H1 (cell line): ENCODE measurements around the gene PSAP. TPM values are rescaled to one million over a fixed set of nuclear protein-coding genes. Genes with fewer than 3 reads are reported as not detected.

Source experiments
- CTCF ChIA-PET: fragments of 300-600 bp; sonication (Branson Sonifier 250); formaldehyde crosslinking; loops from one replicate; lab custom pipeline; 2021; ENCODE audit not compliant: partially characterized antibody; lab: Charles Lee
- POLR2A ChIA-PET: fragments of 300-600 bp; sonication (Branson Sonifier 250); formaldehyde crosslinking; loops from one replicate; lab custom pipeline; 2021; ENCODE audit warnings: inconsistent platforms; ENCODE audit not compliant: partially characterized antibody; lab: Charles Lee
- DNase-seq, 2 experiments: peaks; one replicate each; pipeline versions ENCODE4 v3.0.0 to v3.0.0-alpha.2; 2010 to 2022; ENCODE audit warnings: low spot score in 2 of 2, low read depth in 1 of 2, mixed read lengths in 1 of 2
- FAIRE-seq: peaks from 2 replicates; lab custom pipeline; 2011; peaks lifted over from hg19 to GRCh38; lab: Jason Lieb, UNC
- H2AFZ ChIP-seq: 2 replicates; pipeline ENCODE4 v1.8.1; 2012; ENCODE audit warnings: low read length, inconsistent platforms
- H2AK5ac ChIP-seq: 2 replicates; pipeline ENCODE4 v1.6.1; 2013; ENCODE audit warnings: low read depth, low read length
- H2BK120ac ChIP-seq: replicated peaks from 2 replicates; pipeline ENCODE3; 2013; ENCODE audit warnings: low read depth, low read length, inconsistent platforms
- H2BK12ac ChIP-seq: 2 replicates; pipeline ENCODE4 v1.6.1; 2013; ENCODE audit warnings: low read depth, low read length
- H2BK15ac ChIP-seq: 2 replicates; pipeline ENCODE4 v1.6.1; 2013; ENCODE audit warnings: low read length
- H2BK20ac ChIP-seq: 2 replicates; pipeline ENCODE4 v1.6.1; 2013; ENCODE audit warnings: low read length
- H2BK5ac ChIP-seq: 2 replicates; pipeline ENCODE4 v1.6.1; 2013; ENCODE audit warnings: low read depth, low read length
- H3K14ac ChIP-seq: 2 replicates; pipeline ENCODE4 v1.6.1; 2013; ENCODE audit warnings: inconsistent platforms; ENCODE audit not compliant: insufficient read length
- H3K18ac ChIP-seq: 2 replicates; pipeline ENCODE4 v1.6.1; 2013; ENCODE audit warnings: low read length; ENCODE audit errors: extremely low read depth
- H3K23ac ChIP-seq: 2 replicates; pipeline ENCODE4 v1.6.1; 2013; ENCODE audit warnings: inconsistent platforms; ENCODE audit not compliant: insufficient read length
- H3K23me2 ChIP-seq: 2 replicates; pipeline ENCODE4 v1.6.1; 2013; ENCODE audit warnings: low read depth, low read length
- H3K27ac ChIP-seq: 2 replicates; pipeline ENCODE4 v1.6.1; 2011; ENCODE audit warnings: low read depth, low read length, inconsistent platforms
- H3K27me3 ChIP-seq, 4 experiments: replicated peaks in 1 of 4; 1 replicate in 1 of 4; 2 replicates in 3 of 4; pipeline versions ENCODE4 v1.6.1 to v1.8.1; 2011 to 2013; ENCODE audit warnings: low read length in 3 of 4, mild to moderate bottlenecking in 3 of 4, inconsistent platforms in 2 of 4, mixed read lengths in 2 of 4, moderate library complexity in 1 of 4; ENCODE audit not compliant: control insufficient read depth in 3 of 4, insufficient read depth in 3 of 4; ENCODE audit errors: extremely low read depth in 1 of 4
- H3K36me3 ChIP-seq, 4 experiments: 2 replicates each; pipeline versions ENCODE4 v1.6.1 to v1.8.1; 2011 to 2013; ENCODE audit warnings: mild to moderate bottlenecking in 4 of 4, low read length in 3 of 4, moderate library complexity in 2 of 4, control low read depth in 1 of 4, inconsistent platforms in 1 of 4; ENCODE audit not compliant: insufficient read depth in 4 of 4, control insufficient read depth in 2 of 4
- H3K4ac ChIP-seq: replicated peaks from 2 replicates; pipeline ENCODE3; 2013; ENCODE audit warnings: low read length, low read depth, mixed read lengths, inconsistent platforms; ENCODE audit not compliant: insufficient read length
- H3K4me1 ChIP-seq, 4 experiments: replicated peaks in 1 of 4; 1 replicate in 1 of 4; 2 replicates in 3 of 4; pipeline versions ENCODE4 v1.6.1 to v1.8.1; 2011 to 2013; ENCODE audit warnings: low read length in 3 of 4, inconsistent platforms in 2 of 4, mixed read lengths in 1 of 4; ENCODE audit not compliant: insufficient read depth in 4 of 4, control insufficient read depth in 3 of 4
- H3K4me2 ChIP-seq, 2 experiments: 2 replicates each; pipeline versions ENCODE4 v1.6.1 to v1.8.1; 2011 to 2013; ENCODE audit warnings: low read depth in 2 of 2, low read length in 2 of 2, control low read depth in 1 of 2, inconsistent platforms in 1 of 2, mild to moderate bottlenecking in 1 of 2; ENCODE audit not compliant: insufficient read depth in 1 of 2
- H3K4me3 ChIP-seq, 4 experiments: fragments of 200-600, 300-600 bp in 1 of 4; sonication (generic), shearing (Covaris generic), sonication (Bioruptor Twin) in 1 of 4; 2 replicates each; pipeline versions ENCODE4 v1.5.1 to v1.8.1; 2011 to 2016; ENCODE audit warnings: low read length in 4 of 4, low read depth in 3 of 4, control low read depth in 2 of 4, inconsistent platforms in 2 of 4, mild to moderate bottlenecking in 2 of 4, mixed read lengths in 1 of 4, moderate library complexity in 1 of 4; ENCODE audit not compliant: insufficient read depth in 2 of 4; ENCODE audit errors: extremely low read depth in 1 of 4
- H3K56ac ChIP-seq: replicated peaks from 2 replicates; pipeline ENCODE3; 2013; ENCODE audit warnings: low read depth, mild to moderate bottlenecking, mixed read lengths, low read length, inconsistent platforms; ENCODE audit not compliant: insufficient read length
- H3K79me1 ChIP-seq: 2 replicates; pipeline ENCODE4 v1.6.1; 2013; ENCODE audit warnings: low read depth, low read length, control low read depth
- H3K79me2 ChIP-seq, 2 experiments: 2 replicates each; pipeline versions ENCODE4 v1.6.1 to v1.8.1; 2012 to 2013; ENCODE audit warnings: low read length in 2 of 2, mild to moderate bottlenecking in 2 of 2, inconsistent platforms in 1 of 2; ENCODE audit not compliant: insufficient read depth in 2 of 2, control insufficient read depth in 1 of 2
- H3K9ac ChIP-seq, 4 experiments: replicated peaks in 1 of 4; 1 replicate in 1 of 4; 2 replicates in 3 of 4; pipeline versions ENCODE4 v1.6.1 to v1.8.1; 2011 to 2013; ENCODE audit warnings: low read depth in 3 of 4, low read length in 3 of 4, control low read depth in 2 of 4, mild to moderate bottlenecking in 2 of 4, moderate library complexity in 2 of 4, inconsistent platforms in 1 of 4; ENCODE audit errors: extremely low read depth in 1 of 4
- H3K9me3 ChIP-seq, 2 experiments: 2 replicates each; pipeline versions ENCODE4 v1.6.1 to v1.8.1; 2012 to 2013; ENCODE audit warnings: mild to moderate bottlenecking in 2 of 2, moderate library complexity in 2 of 2, control low read depth in 1 of 2, inconsistent platforms in 1 of 2, low read depth in 1 of 2, low read length in 1 of 2, mixed read lengths in 1 of 2; ENCODE audit not compliant: insufficient read depth in 2 of 2
- H4K20me1 ChIP-seq, 2 experiments: replicated peaks in 1 of 2; 2 replicates each; pipeline versions ENCODE3 to v1.8.1; 2011 to 2013; ENCODE audit warnings: inconsistent platforms in 2 of 2, low read length in 2 of 2, mild to moderate bottlenecking in 1 of 2; ENCODE audit not compliant: insufficient read depth in 2 of 2, control insufficient read depth in 1 of 2
- H4K5ac ChIP-seq: 2 replicates; pipeline ENCODE4 v1.6.1; 2013; ENCODE audit warnings: low read length, low read depth, mixed read lengths, inconsistent platforms; ENCODE audit not compliant: insufficient read length
- H4K8ac ChIP-seq: 2 replicates; pipeline ENCODE4 v1.8.0; 2013; ENCODE audit warnings: mild to moderate bottlenecking, moderate library complexity, low read length, inconsistent platforms; ENCODE audit not compliant: insufficient read depth; ENCODE audit errors: extremely low read depth
- H4K91ac ChIP-seq: replicated peaks from 2 replicates; pipeline ENCODE3; 2013; ENCODE audit warnings: low read length, mixed read lengths, inconsistent platforms; ENCODE audit not compliant: insufficient read length
- ZNF274 ChIP-seq: IDR thresholded peaks from 2 replicates; pipeline ENCODE4 v1.7.0; 2012; ENCODE audit warnings: low read length, borderline replicate concordance; ENCODE audit errors: extremely low read depth
- WGBS, 2 experiments: shearing (Covaris generic) in 1 of 2; methylation state at CpG; one replicate each; pipeline versions ENCODE4 v1.1.6 to v1.1.7; 2013 to 2015; ENCODE audit warnings: low lambda C conversion rate in 2 of 2, mixed read lengths in 2 of 2, inconsistent platforms in 1 of 2, low coverage in 1 of 2, missing lambda C conversion rate in 1 of 2; ENCODE audit not compliant: insufficient replicate concordance in 2 of 2, insufficient coverage in 1 of 2, insufficient read length in 1 of 2; ENCODE audit errors: extremely low coverage in 1 of 2, missing lambda C conversion rate in 1 of 2; 5-methylcytosine and 5-hydroxymethylcytosine counted together
- polyA plus RNA-seq, 7 experiments: library from polyadenylated mRNA; depleted of rRNA in 3 of 7; stranded (reverse) in 5 of 7; unstranded in 2 of 7; fragments of >200 nt in 5 of 7; fragments of 200-250 nt in 2 of 7; gene quantifications; 1 replicate in 5 of 7; 2 replicates in 1 of 7; 4 replicates in 1 of 7; pipeline versions ENCODE4 v1.2.1 to v1.2.3, GENCODE V29; 2011 to 2013; ENCODE audit warnings: missing spikeins in 2 of 7, mixed read lengths in 2 of 7
- total RNA-seq: library from RNA; stranded (reverse); fragmentation: NEBNext Ultra II Directional; extraction: Animal tissue kit (Norgen Biotek cat#: 25700); gene quantifications from 2 replicates; pipeline ENCODE4 v1.2.1, GENCODE V29; 2021

PSAP gene
- total and polyA plus RNA-seq, 2 of the 8 experiments (the other 6 are each of a cell fraction or from before 2014, with no cell fraction given) = 386 to 504 TPM

GRCh38 chr10:71770255-71770654 is 80.8 kb downstream of the PSAP start:
- Histone ChIP-seq H2BK12ac (no peak overlapping the region), H3K79me2 (no peaks in the 10 kb centered on the region), H4K8ac (no peak overlapping the region), H3K27me3 (peaks cover 3 to 23% (median 16%) of the 10 kb centered on the region in 4 experiments; a peak in 6 of 7 replicates), H4K20me1 (peaks cover 0 to 2% of the 10 kb centered on the region in 2 experiments), H3K9ac (no peak overlapping the region)
- no peak for TF ChIP-seq ZNF274
- TF ChIP-seq, all 59 proteins: peak for 0
- no peak overlapping the region for H2BK120ac ChIP-seq
- no peak overlapping the region for H3K18ac ChIP-seq
- no peak overlapping the region for H3K4me3 ChIP-seq
- no peak overlapping the region for H3K56ac ChIP-seq
- no peak overlapping the region for H3K23ac ChIP-seq
- DNase-seq = no peak
- H3K9me3 ChIP-seq = no peaks in the 10 kb centered on the region
- WGBS, 2 experiments = 82% methylated on average over 3 of the region's 3 CpGs; no CpG with 5 or more reads in 1 of the 2 experiments
- H2BK20ac ChIP-seq = no peak overlapping the region
- no peak overlapping the region for H4K5ac ChIP-seq
- ChIA-PET CTCF (interaction anchor here (0.5 to 1.9 kb wide), 3 partner anchors 13 to 101 kb away, joined by 3 to 7 read pairs (median 5); no protein-coding TSS in a partner anchor), POLR2A (no interaction called here)
- no peak overlapping the region for H3K4me2 ChIP-seq
- no peak overlapping the region for H2BK15ac ChIP-seq
- FAIRE-seq = no peak
- no peak overlapping the region for H3K4ac ChIP-seq
- no peak overlapping the region for H2BK5ac ChIP-seq
- no peak overlapping the region for H2AK5ac ChIP-seq
- H3K14ac ChIP-seq = no peak overlapping the region
- H3K23me2 ChIP-seq = no peaks in the 10 kb centered on the region; the same call in 1 of the 2 replicates
- H3K4me1 ChIP-seq = peaks cover 0 to 4% (median under 1%) of the 10 kb centered on the region in 4 experiments; a peak in 3 of 7 replicates
- no peak overlapping the region for H4K91ac ChIP-seq
- H3K27ac ChIP-seq = no peak overlapping the region
- no peak overlapping the region for H2AFZ ChIP-seq
- no peaks in the 10 kb centered on the region for H3K79me1 ChIP-seq
- H3K36me3 ChIP-seq = no peaks in the 10 kb centered on the region
